KMS-11 (cell line): Measurements from ENCODE around the gene KRT14.

ENCODE experiments used
- H2AFZ ChIP-seq: fragments of 200-600 bp; sonication (generic); 2 replicates; pipeline ENCODE4 v1.6.1; 2016; ENCODE audit warnings: antibody characterized with exemption, mixed run types, low read depth
- H3K27ac ChIP-seq: fragments of 200-600 bp; sonication (generic); 2 replicates; pipeline ENCODE4 v1.6.1; 2016; ENCODE audit warnings: mild to moderate bottlenecking, mixed run types
- H3K27me3 ChIP-seq: fragments of 200-600 bp; sonication (generic); 2 replicates; pipeline ENCODE4 v1.6.1; 2017; ENCODE audit warnings: mild to moderate bottlenecking, low read depth, mixed run types, moderate library complexity; ENCODE audit not compliant: insufficient read depth
- H3K36me3 ChIP-seq: fragments of 200-600 bp; sonication (generic); 2 replicates; pipeline ENCODE4 v1.6.1; 2017; ENCODE audit warnings: mild to moderate bottlenecking, mixed run types; ENCODE audit not compliant: insufficient read depth
- H3K4me1 ChIP-seq: fragments of 200-600 bp; sonication (generic); 2 replicates; pipeline ENCODE4 v1.6.1; 2016; ENCODE audit warnings: mild to moderate bottlenecking, low read depth, mixed run types; ENCODE audit not compliant: poor library complexity, severe bottlenecking
- H3K4me2 ChIP-seq: fragments of 200-600 bp; sonication (generic); 2 replicates; pipeline ENCODE4 v1.7.0; 2016; ENCODE audit warnings: mild to moderate bottlenecking, mixed run types
- H3K4me3 ChIP-seq: fragments of 200-600 bp; sonication (generic); IDR thresholded peaks from 2 replicates; pipeline ENCODE4 v1.6.1; 2017; ENCODE audit warnings: low read depth, low read length, mixed read lengths; ENCODE audit not compliant: insufficient read depth
- H3K79me2 ChIP-seq: fragments of 200-600 bp; sonication (generic); 2 replicates; pipeline ENCODE4 v1.6.1; 2016; ENCODE audit warnings: low read depth, mixed run types; ENCODE audit not compliant: insufficient read depth
- H3K9ac ChIP-seq: fragments of 200-600 bp; sonication (generic); 2 replicates; pipeline ENCODE4 v1.6.1; 2016; ENCODE audit warnings: mild to moderate bottlenecking, mixed run types
- H4K20me1 ChIP-seq: fragments of 200-600 bp; sonication (generic); 2 replicates; pipeline ENCODE4 v1.6.1; 2016; ENCODE audit warnings: mild to moderate bottlenecking, mixed run types; ENCODE audit not compliant: insufficient read depth
- CTCF ChIP-seq: fragments of 200-600 bp; sonication (generic); conservative IDR thresholded peaks from 2 replicates; pipeline ENCODE4 v1.6.1; 2017; ENCODE audit warnings: low read depth, mild to moderate bottlenecking, antibody characterized with exemption, low read length, moderate library complexity, mixed read lengths

The KRT14 gene

GRCh38 chr17:41632482-41633105 lies 45.9 kb upstream of the KRT14 start:
- Histone ChIP-seq H4K20me1 (no peaks in the 10 kb centered on the region), H3K27ac (no peak overlapping the region), H3K36me3 (no peaks in the 10 kb centered on the region), H2AFZ (no peak overlapping the region), H3K9ac (no peak overlapping the region), H3K4me3 (no peak overlapping the region), H3K4me1 (no peaks in the 10 kb centered on the region), H3K27me3 (peaks cover 29% of the 10 kb centered on the region; the same call in 1 of the 2 replicates), H3K4me2 (no peak overlapping the region), H3K79me2 (no peaks in the 10 kb centered on the region)
- no peak for TF ChIP-seq CTCF

- Histone ChIP-seq H3K4me1 (no peaks in the 10 kb centered on the region), H3K36me3 (no peaks in the 10 kb centered on the region), H3K4me2 (no peak overlapping the region), H4K20me1 (no peaks in the 10 kb centered on the region), H3K79me2 (no peaks in the 10 kb centered on the region), H3K9ac (no peak overlapping the region), H3K27me3 (peaks cover 34% of the 10 kb centered on the region; the same call in 1 of the 2 replicates), H3K4me3 (no peak overlapping the region), H3K27ac (no peak overlapping the region), H2AFZ (no peak overlapping the region)
- TF ChIP-seq CTCF: no peak
These were observed 45.2 kb upstream of the KRT14 start for GRCh38 chr17:41631898-41632285.

GRCh38 chr17:41631025-41631897 lies 44.6 kb upstream of the KRT14 start:
- no peak for TF ChIP-seq CTCF
- Histone ChIP-seq H3K36me3 (no peaks in the 10 kb centered on the region), H3K79me2 (no peaks in the 10 kb centered on the region), H3K9ac (no peak overlapping the region), H3K4me1 (no peaks in the 10 kb centered on the region), H3K4me2 (no peak overlapping the region), H3K4me3 (no peak overlapping the region), H4K20me1 (no peaks in the 10 kb centered on the region), H2AFZ (no peak overlapping the region), H3K27me3 (peaks cover 35% of the 10 kb centered on the region; the same call in 1 of the 2 replicates), H3K27ac (no peak overlapping the region)

GRCh38 chr17:41629826-41630670 lies 43.4 kb upstream of the KRT14 start:
- Histone ChIP-seq H3K27me3 (peaks cover 42% of the 10 kb centered on the region; the same call in 1 of the 2 replicates), H3K36me3 (no peaks in the 10 kb centered on the region), H3K27ac (no peak overlapping the region), H3K79me2 (no peaks in the 10 kb centered on the region), H3K4me1 (no peaks in the 10 kb centered on the region), H4K20me1 (no peaks in the 10 kb centered on the region), H3K4me3 (no peak overlapping the region), H3K4me2 (no peak overlapping the region), H2AFZ (no peak overlapping the region), H3K9ac (no peak overlapping the region)
- no peak for TF ChIP-seq CTCF
